Loucy (cell line): ENCODE results near the gene GDF7.

Experiments used
- EZH2phosphoT487 ChIP-seq: fragments of 200-600 bp; IDR thresholded peaks from 2 replicates; pipeline ENCODE4 v1.6.1; 2018; ENCODE audit warnings: antibody characterized with exemption, mild to moderate bottlenecking, moderate library complexity, borderline replicate concordance
- TF ChIP-seq, protein P1 (sequence below): fragments of 200-600 bp; sonication (generic); conservative IDR thresholded peaks from 2 replicates; pipeline ENCODE4 v1.5.1; 2014; ENCODE audit warnings: mild to moderate bottlenecking, antibody characterized with exemption, low read length

DNA sequence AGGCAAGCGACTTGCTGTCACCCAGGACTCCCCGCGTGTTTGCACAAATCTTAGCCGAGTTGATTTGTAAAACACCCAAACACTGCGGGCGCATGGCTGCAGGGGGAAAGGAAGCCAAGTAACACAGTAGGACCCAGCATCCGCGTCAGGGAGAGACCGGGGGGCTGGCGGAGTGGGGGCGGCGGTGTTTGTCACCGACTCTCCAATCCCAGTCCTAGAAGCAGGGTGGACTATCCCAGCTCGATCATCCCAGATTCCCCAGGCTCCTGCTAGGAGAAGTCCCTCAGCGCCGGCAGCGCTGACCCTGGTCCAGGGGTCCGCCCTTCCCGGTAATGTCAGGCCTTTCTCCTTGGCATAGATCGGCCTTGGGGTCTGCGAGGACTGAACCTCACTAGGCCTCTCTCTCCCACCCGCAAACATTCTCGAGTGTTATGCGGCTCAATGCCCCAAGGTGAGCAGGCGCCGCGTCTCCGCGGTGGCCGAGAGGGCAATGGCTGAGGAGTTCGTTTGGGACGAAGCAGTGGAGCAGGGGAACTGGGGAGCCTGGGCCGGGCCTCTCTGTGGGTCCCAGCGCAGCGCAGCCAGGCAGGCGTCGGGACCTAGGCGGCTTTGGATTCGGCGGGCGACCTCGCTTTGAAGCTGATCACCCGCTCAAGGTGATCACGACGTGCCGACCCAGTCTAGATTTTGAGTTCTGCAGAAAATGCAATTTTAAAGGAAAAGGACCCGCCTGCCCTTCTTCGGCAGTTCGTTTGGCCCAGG is 1.5 kb upstream of the GDF7 start:
- TF ChIP-seq, protein P1, sequence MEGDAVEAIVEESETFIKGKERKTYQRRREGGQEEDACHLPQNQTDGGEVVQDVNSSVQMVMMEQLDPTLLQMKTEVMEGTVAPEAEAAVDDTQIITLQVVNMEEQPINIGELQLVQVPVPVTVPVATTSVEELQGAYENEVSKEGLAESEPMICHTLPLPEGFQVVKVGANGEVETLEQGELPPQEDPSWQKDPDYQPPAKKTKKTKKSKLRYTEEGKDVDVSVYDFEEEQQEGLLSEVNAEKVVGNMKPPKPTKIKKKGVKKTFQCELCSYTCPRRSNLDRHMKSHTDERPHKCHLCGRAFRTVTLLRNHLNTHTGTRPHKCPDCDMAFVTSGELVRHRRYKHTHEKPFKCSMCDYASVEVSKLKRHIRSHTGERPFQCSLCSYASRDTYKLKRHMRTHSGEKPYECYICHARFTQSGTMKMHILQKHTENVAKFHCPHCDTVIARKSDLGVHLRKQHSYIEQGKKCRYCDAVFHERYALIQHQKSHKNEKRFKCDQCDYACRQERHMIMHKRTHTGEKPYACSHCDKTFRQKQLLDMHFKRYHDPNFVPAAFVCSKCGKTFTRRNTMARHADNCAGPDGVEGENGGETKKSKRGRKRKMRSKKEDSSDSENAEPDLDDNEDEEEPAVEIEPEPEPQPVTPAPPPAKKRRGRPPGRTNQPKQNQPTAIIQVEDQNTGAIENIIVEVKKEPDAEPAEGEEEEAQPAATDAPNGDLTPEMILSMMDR, result no peak
- TF ChIP-seq EZH2phosphoT487, result no peak
